Jurkat, Clone E6-1 (cell line): ENCODE results near the gene STC2.

Experiments
- DNase-seq: peaks from one replicate; pipeline ENCODE4 v3.0.0-alpha.2; 2011; ENCODE audit warnings: low read depth, low spot score
- H3K4me3 ChIP-seq: 2 replicates; pipeline ENCODE4 v1.5.1; 2011; ENCODE audit warnings: mild to moderate bottlenecking, low read length, control low read depth, moderate library complexity

Gene STC2

DNA sequence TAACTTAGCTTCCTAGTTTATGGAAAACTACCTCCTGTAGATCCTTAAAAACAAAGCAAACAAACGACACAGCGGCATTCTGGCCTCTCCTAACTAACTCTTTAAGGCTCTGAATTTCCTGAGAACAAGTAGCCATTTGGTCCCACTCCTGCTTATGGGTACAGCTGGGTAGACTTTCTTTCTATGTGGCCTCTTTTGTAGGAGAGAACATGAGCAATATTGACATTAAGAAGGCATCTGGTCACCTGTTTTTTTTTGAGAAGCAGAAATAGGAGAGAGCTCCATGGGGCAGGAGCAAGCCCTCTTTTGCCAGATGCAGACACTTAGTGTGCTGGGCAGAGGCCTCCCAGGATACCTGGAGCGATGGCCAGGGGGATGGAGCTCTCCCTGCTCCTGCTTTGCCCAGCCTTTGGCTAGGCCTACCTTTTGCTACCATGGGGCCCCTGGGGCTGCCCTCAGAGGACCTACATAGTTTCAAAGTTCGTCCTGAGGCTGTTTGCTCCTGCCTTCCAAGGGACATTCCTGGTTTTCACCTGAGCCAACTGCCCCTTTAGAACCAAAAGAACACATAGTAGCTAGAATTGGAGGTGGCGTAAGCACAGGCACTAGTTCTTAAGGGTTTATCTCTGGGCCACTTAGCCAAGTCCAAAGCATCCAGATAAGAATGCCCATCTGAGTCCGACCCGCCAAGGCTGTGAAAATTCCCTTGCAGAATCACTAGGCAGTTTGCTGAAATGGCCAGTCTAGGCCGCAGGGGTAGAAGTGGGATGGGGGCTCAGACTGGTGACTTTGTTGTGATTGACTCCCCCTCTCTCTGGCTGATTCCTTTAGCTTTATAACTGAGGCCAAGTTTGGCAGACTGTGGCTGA is 2.4 kb upstream of the STC2 start:
- H3K4me3 ChIP-seq: no peak overlapping the region; the same call in 1 of the 2 replicates
- DNase-seq: no peak

DNA sequence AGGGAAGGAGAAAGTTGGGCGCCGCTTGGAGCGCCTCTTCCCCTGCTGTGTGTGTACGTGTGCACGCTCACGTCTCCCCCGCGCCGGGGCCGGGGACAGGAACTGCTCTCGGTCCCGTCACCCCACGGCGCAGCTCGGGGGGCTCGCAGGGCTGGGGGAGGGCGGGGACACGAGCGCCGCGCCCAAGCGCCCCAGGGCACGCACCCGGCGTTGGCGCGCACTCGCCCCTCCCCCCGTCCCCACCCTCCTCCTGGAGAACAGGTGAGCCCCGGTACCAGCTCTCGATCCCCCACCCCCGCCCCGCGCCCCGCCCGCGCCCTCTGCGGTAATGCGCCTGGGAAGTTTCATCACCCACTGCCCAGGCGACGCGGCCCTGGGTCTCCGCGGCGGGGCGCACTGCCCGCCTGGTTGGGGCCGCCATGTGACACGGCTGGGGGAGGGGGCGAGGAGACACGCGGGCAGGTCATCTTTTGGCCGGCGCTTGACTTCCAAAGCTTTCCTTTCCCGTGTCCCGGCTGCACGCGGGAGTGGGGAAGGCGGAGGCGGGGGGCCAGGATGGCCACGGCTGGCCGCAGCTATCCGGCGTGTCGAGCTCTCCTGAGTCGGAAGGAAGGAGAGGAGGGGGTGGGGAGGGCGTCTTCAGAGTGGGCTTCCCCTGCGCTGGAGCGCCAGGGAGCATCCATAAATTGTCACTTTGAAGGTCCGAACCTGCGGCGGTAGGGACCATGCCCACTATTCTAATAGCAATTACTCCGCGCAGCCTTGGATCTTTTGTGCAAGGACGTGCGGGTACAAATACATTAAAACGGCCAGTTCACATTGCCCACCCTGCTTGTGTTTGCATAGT is 1.5 kb upstream of the STC2 start:
- peak overlapping the region; percentile 58 for H3K4me3 ChIP-seq

DNA sequence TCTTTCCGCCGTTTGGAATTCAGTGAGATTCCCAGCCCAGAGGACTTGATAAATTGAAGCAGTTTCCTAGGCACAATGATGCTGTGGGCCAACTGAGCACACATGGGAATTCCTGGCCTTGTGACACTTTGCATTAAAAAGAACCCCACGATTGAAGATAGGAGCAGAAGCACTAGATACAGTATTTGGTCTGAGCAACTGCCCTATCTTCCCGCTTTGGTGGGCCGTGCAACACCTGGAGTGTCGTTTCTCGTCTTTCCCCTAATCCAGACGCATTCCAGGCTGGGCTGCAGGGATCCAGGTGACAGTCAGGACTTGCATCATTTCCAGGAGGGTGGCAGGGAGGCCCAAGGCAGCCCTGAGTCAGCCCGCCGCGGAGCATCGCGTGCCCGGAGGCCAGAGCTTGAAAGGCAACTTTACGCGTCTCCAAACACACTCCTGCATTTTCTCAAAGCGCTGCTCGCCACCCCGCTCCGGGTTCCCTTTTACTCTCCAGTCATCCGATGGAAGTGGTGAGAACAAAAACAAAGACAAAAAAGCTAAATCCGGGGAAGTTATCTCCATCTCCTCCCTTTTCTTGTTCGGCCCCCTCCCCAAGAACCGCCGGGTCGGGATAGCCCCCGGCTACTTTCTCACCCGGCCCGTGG is 753 bp upstream of the STC2 start:
- H3K4me3 ChIP-seq: peak overlapping the region; percentile 58
- DNase-seq: no peak

More for the DNA sequence above, 1.5 kb upstream of the STC2 start:
- DNase-seq: peak; percentile 22

DNA sequence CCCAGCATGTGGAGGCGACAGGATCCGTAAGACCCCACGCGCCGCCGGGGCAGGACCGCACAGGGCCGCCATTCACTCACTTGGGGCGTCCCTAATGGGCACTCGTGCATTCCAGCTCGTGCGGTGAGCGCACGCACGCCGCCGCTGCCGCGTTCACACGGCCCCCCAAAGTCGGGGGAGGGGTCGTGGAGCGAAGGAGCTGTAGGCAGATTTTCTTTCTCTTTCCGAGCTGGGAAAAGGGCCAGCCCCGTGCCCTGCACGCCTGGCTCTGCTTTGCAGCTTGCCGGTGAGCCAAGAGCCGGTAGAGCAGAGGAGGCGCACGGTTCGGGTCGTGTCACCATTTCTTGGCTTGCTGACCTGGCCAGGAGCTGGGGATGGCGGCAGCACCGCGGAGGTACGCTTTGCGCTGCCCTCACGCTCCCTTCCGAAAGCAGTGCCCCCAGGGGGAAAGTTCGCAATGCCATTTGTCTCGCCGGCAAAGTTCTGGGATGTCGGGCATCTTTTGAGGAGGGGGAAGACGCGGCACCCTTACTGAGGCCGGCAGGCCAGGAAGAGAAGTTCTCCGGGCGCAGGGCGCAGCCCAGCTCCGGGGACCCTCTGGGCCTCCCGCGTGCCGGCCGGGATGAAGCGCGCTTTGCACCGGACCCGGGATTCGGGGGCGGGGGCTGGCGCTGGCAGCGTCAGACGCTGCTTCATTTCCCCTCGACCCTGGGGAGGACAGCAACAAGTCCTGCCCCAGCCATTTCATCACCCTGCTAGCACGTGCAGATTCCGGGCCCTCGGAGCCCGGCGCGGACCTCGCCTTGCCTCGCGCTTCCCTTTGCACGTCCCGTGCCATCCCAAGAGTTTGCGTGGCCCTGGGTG is 898 bp downstream of the STC2 start:
- no peak for DNase-seq
- peak overlapping the region; percentile 58 for H3K4me3 ChIP-seq

DNA sequence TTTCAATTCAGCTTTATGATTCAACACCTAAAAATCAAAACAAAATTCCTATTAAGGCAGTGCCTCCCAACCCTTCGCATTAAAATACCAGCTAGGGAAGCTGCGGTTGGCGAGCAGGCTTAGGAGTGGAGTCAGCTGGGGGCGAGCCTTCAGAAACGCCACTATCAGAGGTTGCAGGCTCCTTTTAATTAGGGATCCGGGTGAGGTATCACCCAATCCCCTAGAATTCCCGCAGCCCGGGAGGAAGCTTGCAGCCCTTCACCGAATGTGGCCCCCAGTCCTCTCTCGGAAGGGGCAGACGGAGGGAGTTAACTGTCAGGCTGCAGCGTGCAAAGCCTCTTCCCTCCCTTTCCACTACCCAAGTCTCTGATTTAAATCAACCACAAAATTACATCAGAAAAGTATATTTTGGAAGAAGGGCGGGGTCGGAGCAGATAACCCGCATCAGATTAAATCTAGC is 1.7 kb downstream of the STC2 start:
- no peak overlapping the region for H3K4me3 ChIP-seq
- no peak for DNase-seq

DNA sequence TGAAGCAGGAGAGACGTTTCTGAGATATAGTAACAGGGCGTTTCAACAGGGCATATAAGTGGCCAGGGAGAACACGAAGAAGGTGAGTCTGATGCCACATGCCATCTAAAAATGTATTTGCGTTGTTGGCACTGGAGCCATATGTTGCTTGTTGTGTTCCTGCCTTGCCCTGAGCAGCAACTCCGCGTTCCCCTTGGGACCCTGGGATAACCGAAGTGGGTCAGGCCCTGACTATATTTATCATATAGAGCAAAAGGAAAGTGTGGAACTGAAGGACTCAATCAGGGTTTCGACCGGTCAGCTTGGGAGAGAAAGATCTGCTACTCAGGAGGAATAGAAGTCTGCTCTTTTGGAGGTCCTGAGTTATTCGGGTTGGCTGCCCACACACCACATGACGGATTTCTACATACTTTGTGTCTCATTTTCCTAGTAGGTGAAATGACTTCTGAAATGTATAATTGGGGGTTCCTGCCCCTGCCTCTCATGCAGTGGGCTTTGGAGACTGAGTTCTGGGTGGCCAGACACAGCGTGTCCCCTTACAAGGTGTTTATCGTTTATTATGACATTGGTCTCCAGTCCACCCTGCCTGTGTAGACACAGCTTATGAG is 3.0 kb downstream of the STC2 start:
- no peak overlapping the region for H3K4me3 ChIP-seq
- DNase-seq: no peak

DNA sequence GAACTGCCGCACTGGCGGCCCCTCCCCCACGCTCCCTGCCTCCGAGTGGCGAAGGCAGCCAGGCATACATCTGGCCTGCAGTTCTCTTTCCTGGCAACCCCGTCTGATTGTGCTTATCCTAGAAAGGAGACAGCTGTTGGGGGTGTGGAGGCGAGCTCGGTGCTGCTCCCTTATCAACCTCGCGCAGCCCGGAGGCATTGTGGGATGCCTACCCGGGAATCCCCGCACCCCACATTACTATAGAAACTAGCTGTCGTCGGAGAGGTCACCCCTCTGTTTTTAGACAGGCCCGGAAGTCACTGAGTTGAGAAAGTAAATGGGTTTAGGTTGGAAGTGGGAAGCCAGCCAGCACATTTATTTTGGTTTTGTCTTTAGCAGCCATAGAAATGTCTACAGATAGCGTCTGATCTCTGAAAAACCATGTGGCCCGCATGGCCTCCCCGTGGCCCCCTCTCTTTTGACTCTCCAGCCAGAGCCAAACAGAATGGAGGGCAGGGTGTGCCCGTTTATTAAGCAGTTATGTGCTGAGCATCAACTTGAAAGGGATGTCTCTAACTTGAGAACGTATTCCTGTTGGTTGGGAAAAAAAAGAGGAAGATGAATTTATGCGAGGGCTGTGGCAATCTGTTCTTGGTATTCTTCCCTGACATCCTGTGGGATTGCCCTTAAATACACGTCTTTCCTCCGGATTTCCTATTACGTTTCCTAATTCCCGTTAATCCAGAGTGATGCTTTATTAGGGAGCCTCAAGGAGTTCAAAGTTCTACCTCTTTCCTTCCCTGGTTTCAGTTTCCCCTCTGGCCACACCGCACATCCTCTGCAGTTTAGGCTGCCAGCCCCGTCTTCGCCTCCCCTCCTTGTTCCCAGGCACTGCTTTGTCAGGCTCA is 3.9 kb downstream of the STC2 start:
- H3K4me3 ChIP-seq: no peak overlapping the region
- no peak for DNase-seq

DNA sequence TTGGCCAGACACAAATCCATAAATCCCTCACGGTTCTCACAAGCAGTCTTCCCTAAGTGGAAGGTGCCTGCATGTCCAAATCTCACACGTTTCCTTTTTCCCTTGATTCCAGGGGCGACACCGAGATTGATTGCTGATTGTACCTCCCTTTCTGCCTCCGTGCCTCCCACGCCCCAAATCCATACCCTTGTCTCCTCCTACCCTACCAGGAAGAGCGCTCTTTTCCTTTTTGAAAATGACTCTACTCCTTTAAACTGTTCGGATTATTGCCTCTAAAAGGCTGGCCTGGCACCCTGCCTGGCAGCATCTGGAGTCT is 4.5 kb downstream of the STC2 start:
- DNase-seq: no peak
- no peak overlapping the region for H3K4me3 ChIP-seq

DNA sequence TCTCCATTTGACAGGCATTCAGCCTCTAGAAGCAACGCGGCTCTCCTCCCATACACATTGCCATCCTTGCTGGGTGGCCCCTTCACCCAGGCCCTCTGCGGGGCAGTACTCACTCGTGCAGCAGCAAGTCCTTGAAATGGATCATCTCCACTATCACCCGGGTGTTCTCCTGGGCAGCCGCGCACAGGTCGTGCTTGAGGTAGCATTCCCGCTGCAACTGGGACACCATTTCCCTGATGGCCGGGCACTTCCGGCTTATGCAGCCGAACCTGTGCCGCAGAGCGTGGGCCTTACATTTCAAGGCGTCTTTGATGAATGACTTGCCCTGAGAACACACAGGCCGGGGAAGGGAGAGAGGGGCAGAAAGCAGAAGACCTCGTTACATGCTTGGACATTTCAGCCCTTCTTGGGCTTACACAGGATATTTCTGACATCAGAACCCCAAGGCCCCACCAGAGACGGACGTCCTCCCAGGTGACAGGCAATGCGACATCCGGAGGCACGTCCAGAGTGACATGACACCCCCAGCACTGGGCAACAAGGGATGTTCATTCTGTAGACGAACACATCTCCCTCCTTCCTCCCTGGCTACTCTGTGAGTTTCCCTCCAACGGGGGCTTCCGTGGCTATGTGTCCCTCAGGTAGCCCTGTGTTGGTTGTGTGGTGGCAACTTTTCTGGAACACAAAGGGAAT is 5.0 kb downstream of the STC2 start:
- no peak overlapping the region for H3K4me3 ChIP-seq
- DNase-seq: no peak

DNA sequence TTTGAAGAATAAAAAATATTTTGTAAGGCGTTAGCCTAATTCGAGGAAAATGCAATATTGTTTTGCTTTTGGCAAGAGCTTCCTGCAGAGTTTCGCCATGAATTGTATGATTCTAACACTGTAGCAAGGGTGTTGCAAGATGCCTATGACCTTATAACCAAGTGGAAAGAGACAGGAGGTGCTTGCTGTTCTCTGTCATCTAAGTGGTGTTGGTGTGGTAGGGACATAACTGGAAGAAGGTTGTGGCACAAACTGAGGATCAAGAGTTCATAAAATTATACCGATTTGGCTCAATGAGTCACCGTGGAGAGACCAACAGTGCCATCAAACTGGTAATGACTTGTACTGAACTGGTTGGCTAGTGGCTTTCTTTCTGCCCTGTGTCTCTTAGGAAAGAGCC is 6.3 kb downstream of the STC2 start:
- no peak overlapping the region for H3K4me3 ChIP-seq
- DNase-seq: no peak

DNA sequence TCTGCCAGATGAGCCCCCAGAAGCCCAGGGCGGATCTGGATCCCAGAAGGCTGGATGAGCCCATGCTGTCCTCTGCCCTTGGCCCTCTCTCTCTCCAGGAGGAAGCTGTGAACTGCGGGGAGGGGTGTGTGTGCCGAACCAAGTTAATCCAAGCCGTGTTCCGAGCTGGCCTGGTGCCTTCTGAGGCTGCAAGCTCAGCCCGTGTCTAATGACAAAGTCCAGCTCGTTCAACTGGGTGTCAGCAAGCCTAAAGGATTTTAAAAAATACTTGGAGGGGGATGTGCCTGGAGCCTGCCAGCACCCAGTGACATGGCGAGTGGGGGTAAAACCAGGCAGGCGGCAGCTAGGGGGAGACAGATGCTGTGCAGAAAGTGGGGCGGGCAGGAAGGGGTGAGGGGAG is 8.0 kb downstream of the STC2 start:
- H3K4me3 ChIP-seq: no peak overlapping the region
- DNase-seq: no peak

DNA sequence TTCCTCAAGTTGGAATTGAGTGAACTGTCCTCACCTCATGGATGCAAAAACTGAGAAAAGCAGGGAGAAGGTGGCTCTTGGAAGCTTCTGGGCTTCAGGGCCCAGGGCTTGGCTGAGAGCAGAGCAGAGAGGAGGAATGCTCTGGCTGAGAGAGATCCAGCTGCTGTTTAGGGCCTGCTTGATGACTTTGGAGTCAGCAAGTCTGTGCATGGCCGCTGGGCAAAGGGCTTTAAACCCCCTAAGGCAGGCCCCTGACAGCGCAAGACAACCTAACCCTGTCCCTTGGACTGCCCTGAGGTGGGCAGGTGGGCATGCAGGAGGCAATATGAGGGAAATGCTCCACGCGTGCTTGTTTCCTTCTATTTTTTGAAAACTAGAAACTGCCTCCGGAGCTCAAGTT is 8.6 kb downstream of the STC2 start:
- no peak for DNase-seq

DNA sequence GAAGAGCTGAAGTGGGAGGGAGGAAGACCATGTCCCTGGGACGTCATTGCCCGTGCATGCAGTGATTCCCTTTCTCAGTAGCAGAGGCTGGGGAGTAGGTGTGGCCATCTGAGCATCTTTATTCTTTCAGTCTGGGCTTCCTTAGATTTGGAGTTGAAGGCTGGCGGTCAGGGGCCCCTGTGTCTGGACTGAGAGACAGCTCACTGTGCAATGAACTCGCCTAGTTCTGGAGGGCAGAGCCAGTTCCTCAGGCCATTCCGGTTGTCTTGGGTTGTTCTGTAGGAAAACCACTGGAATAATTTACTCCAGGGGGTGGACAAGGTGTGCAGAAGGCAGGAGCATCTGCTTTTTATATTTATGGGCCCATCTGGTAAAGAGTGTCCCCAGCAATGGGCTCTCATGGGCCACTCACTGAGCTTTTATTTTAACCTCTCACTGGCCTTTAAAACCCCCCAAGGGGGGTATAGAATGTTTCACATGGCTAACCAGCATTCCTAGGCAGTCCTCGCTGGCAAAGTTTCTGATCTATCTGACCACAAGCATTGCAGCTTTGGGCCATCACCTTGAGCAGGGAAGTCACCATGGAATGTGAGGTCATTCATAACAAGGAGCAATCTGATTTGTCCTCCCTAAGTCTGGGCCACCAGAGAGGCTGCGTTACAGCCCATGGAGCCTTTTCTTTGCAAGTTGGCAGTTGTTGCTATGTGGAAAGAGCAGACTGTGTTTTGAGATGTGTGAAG is 9.2 kb downstream of the STC2 start:
- H3K4me3 ChIP-seq: no peak overlapping the region
- DNase-seq: no peak

More for the DNA sequence above, 8.6 kb downstream of the STC2 start:
- H3K4me3 ChIP-seq: no peak overlapping the region

DNA sequence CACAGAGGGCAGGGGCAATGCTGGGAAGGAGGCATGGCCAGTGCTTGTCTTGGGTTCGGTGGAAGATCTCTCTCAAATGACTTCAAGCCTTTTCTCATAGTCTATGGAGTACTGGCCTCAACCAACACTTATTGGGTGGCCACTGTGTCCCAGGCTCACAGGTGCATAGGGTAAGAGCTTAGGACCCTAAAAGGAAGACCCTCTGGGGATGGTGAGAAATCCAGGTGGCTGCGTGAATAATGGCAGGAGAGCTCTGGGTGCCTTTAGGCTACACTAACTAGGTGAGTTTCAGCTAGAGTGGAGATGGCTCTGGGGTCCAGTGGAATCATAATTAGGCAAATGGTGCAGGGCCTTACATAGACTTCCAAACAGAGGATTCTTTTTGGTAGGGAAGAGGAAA is 9.9 kb downstream of the STC2 start:
- DNase-seq: no peak
- no peak overlapping the region for H3K4me3 ChIP-seq

DNA sequence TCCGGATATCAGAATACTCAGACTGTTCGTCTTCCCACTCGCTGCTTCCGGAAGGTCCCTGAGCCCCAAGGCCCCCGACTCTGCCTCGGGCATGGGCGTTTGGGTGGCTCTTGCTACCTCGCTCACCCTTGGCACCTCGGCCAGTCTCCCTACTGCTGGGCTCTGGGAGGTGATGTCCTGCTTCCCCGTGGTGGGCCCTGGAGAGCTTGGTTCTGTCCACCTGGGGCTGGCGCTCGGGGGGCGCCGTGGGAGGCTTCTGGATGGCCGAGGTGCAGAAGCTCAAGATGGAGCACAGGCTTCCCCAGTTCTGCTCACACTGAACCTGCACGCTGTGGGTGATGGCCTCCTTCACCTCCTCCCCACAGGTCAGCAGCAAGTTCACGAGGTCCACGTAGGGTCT is 10.4 kb downstream of the STC2 start:
- no peak for DNase-seq
- no peak overlapping the region for H3K4me3 ChIP-seq

DNA sequence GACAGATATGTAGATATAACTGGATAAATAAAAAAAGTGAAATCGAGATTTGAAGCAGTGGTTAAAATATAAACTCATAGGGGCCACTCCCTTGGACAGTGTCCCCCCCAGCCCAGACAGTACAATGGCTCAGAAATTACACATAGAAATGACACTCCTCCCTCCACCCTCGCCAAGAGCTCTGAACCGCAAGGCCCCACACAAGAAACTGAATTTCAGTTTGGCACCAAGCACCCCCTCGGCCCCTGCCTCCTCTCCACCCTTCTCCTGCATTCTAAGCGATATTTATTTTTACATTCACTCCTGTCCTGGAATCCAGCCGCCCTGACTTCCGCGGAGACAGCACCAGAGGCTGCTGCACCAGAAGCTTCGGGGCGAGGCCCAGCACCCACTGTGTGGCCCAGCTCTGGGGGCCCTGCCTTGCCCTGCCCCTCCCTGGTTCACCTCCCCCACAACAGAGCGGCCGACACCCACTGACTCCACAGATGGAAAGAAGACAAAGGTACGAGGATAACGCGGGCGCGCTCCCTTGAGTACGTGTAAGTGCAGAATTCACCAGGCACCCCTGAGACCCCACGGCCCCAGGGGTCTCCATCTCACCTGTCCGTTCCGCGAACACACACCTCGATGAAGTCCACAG is 11.0 kb downstream of the STC2 start:
- no peak overlapping the region for H3K4me3 ChIP-seq

More for the DNA sequence above, 11.0 kb downstream of the STC2 start:
- no peak for DNase-seq
